ENCODE data around the gene MLLT10.
"Not testable (repeated sequence)": the region's sequence is repeated elsewhere in the genome, so short reads cannot be mapped to it uniquely, and the experiment has no call there.

Gene MLLT10

DNA sequence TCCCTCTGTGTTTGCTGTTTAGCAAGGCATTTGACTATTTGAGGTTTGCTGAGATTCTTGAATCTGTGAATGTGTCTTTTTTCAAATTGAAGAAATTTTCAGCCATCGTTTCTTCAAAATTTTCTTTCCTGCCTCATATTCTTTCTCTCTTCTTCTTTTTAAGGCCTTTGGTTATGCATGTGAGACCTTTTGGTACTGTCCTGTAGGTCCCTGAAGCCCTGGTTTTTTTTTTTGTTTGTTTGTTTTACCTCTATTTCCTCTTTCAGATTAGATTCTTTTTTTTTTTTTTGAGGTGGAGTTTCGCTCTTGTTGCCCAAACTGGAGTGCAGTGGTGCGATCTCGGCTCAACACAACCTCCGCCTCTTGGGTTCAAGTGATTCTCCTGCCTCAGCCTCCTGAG, 45.3 kb downstream of the MLLT10 start:
- no peak for DNase-seq (ENCODE audit: low read depth in 3 of 3)

- peak; percentile 5 to 20 (median 6) for DNase-seq (ENCODE audit: low read depth in 3 of 3)
These were observed 47.4 kb downstream of the MLLT10 start for GRCh38 chr10:21581421-21581834.

DNA sequence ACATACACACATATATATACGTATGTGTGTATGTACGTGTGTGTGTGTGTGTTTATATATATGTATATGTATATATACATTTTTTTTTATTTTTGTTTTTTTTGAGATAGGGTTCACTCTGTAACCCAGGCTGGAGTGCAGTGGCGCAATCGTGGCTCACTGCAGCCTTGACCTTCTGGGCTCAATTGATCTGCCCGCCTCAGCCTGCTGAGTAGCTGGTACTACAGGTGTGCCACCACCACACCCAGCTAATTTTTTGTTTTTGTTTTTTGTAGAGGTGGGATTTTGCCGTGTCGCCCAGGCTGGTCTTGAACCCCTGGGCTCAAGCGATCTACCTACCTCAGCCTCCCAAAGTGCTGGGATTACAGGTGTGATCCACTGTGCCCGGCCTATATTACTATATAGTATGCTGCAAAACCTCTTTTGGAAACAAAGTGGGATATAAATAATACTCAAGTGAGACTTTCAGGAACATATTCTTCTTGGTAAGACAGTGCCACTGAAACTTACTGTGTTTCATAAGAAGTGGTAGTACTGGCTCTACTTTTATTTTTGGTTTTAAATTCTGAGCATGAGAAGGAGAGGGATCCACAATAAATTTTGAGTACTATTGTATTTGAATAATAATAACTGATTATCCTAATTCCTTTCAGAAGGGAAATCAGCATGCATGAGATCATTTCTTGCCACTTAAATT, 51.0 kb downstream of the MLLT10 start:
- no peak for DNase-seq (ENCODE audit: low read depth in 3 of 3)

- DNase-seq (ENCODE audit: low read depth in 3 of 3) = no peak
These were observed 53.4 kb downstream of the MLLT10 start for GRCh38 chr10:21587391-21587790.

- not testable (repeated sequence) for DNase-seq (ENCODE audit: low read depth in 3 of 3)
These were observed 54.1 kb downstream of the MLLT10 start for GRCh38 chr10:21588159-21588558.

- DNase-seq (ENCODE audit: low read depth in 3 of 3) = no peak
These were observed 60.0 kb downstream of the MLLT10 start for GRCh38 chr10:21593986-21594385.

DNA sequence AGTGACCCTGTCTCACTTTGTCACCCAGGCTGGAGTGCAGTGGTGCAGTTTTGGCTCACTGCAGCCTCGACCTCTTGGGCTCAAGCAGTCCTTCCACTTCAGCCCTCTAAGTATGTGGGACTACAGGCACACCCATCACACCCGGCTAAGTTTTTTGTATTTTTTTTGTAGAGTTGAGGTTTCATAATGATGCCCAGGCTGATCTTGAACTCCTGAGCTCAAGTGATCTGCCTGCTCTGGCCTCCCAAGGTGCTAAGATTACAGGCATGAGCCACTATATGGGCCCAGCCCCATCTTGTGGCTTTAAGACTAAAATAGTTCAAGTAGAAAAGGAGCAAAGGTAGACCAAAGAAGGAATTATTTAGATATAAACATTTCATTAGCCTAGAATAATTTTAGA, 65.5 kb downstream of the MLLT10 start:
- no peak for DNase-seq (ENCODE audit: low read depth in 3 of 3)

GRCh38 chr10:21600804-21601433, 66.9 kb downstream of the MLLT10 start:
- DNase-seq (ENCODE audit: low read depth in 3 of 3) = no peak

DNA sequence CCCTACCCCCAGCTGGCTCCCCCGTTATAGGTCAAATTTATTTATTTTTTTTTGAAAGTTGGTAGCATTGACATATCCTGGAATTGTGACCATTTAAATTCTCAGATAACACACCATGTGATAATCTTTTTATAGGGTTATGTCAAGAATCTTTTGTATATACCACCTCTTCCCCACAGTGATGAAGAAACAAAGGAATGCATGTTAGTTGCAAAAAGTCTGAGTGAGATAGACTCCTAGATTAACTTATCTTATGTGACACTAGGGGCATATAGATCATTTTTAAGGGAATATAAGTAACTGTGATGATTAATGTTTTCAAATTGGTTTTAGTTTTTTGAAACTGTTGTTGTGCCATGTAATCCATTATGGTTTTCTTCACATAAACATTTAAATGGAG, 68.3 kb downstream of the MLLT10 start:
- DNase-seq (ENCODE audit: low read depth in 3 of 3) = no peak

DNA sequence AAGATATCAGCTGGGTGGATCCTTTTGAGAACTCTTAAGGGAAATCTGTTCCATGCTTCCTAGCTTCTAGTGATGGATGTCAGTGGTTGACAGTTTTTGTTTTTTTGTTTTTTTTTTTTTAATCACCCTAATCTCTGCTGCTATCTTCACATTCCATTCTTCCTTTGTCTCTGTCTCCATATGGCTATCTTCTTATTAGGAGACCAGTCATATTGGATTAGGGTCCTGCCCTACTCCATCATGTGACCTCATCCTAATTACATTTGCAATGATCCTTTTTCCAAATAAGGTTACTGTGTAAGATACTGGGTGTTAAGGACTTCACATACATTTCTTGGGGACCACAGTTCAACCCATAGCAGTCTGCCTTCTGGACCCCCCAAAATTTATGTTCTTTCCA, 69.7 kb downstream of the MLLT10 start:
- DNase-seq (ENCODE audit: low read depth in 3 of 3) = no peak

DNA sequence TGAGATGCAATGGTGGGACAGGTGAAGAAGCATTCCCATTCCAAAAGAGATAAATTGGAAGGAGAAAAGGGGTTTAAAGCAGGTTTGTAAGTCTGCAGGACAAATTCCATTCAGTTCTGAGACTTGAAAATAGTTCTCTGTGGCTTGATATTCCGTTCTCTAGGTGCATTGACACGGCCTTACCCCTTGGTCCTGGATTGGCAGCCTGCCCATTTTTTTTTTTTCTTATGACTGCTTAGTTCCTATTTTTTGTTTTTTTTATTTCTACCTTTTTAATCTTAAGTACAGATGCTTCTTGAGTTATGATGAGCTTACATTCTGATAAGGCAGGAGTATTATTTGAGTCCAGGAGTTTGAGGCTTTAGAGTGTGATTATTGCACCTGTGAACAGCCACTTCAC, 70.6 kb downstream of the MLLT10 start:
- DNase-seq (ENCODE audit: low read depth in 3 of 3) = no peak

- DNase-seq (ENCODE audit: low read depth in 3 of 3) = no peak
These were observed 73.9 kb downstream of the MLLT10 start for GRCh38 chr10:21607907-21608306.

- no peak for DNase-seq (ENCODE audit: low read depth in 3 of 3)
These were observed 80.0 kb downstream of the MLLT10 start for GRCh38 chr10:21614000-21614399.

GRCh38 chr10:21617267-21617666, 83.2 kb downstream of the MLLT10 start:
- DNase-seq (ENCODE audit: low read depth in 3 of 3) = no peak

GRCh38 chr10:21623291-21623690, 89.3 kb downstream of the MLLT10 start:
- DNase-seq (ENCODE audit: low read depth in 3 of 3) = no peak

GRCh38 chr10:21624421-21624820, 90.4 kb downstream of the MLLT10 start:
- DNase-seq (ENCODE audit: low read depth in 3 of 3) = not testable (repeated sequence)

DNA sequence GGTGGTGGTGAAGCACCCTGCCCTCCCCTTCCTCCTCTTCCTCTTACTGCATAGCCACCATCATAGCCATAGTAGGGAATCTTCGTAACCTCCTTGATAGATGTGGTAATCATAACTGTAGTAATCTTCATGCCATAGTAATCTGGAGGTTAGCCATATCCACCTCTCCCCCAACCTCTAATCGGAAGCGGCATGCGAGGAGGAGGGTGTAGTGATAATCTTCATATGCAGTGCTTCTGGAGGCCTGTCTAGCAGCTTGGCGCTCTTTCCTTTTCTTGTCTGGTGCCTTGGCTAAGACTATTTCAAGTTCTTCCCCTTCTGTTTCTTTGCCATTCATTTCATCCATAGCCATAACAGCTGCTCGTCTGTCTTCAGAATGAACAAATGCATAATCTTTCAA, 90.9 kb downstream of the MLLT10 start:
- DNase-seq (ENCODE audit: low read depth in 3 of 3) = no peak

- no peak for DNase-seq (ENCODE audit: low read depth in 3 of 3)
These were observed 91.7 kb downstream of the MLLT10 start for GRCh38 chr10:21625623-21626229.

- DNase-seq (ENCODE audit: low read depth in 3 of 3) = no peak
These were observed 92.6 kb downstream of the MLLT10 start for GRCh38 chr10:21626457-21627161.

- DNase-seq (ENCODE audit: low read depth in 3 of 3) = no peak
These were observed 93.3 kb downstream of the MLLT10 start for GRCh38 chr10:21627331-21627730.

DNA sequence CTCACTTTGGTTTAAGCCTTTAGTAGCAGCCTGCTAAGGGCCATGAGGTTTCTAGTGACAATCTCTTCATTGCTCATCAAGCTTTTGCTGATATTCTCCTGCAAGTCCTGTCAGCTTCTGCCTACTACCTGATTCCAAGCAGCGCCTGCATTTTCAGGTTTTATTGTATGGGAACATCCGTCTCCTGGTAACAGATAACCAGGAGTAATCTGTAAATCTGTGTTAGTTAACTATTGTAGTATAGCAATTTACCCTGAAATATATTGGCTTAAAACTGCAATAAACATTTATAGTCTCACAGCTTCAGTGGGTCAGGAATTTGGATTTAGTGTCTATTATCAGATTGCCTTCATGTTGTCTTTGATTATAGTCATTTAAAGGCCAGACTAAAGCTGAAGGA, 94.0 kb downstream of the MLLT10 start:
- no peak for DNase-seq (ENCODE audit: low read depth in 3 of 3)

DNA sequence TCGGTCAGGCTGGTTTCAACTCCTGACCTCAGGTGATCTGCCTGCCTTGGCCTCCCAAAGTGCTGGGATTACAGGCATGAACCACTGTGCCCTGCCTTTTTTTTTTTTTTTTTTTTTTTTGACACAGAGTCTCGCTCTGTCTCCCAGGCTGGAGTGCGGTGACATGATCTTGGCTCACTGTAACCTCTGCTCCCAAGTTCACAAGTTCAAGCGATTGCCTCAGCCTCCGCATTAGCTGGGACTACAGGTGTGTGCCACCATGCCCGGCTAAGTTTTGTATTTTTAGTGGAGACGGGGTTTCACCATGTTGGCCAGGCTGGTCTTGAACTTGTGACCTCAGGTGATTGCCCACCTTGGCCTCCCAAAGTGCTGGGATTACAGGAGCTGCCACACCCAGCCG, 94.6 kb downstream of the MLLT10 start:
- DNase-seq (ENCODE audit: low read depth in 3 of 3) = not testable (repeated sequence)
